Skin epidermis (tissue), 12 donors: Measurements from ENCODE around the gene FAM83G.
A peak's percentile ranks its signal among the peaks of the same experiment; 100 is the strongest.
"Not testable (repeated sequence)": the region's sequence is repeated elsewhere in the genome, so short reads cannot be mapped to it uniquely, and the experiment has no call there.

Experiments
- H3K27ac ChIP-seq, 21 experiments: fragments of 200-600 bp; sonication (generic) in 11 of 21; one replicate each; pipeline ENCODE4 v1.5.0; 2020; ENCODE audit warnings: mild to moderate bottlenecking in 3 of 21, inconsistent platforms in 2 of 21, moderate library complexity in 2 of 21
- H3K4me3 ChIP-seq, 7 experiments: fragments of 200-600 bp; sonication (generic) in 2 of 7; one replicate each; pipeline ENCODE4 v1.5.0; 2020; ENCODE audit warnings: inconsistent platforms in 2 of 7, mild to moderate bottlenecking in 2 of 7, moderate library complexity in 1 of 7

The FAM83G gene

GRCh38 chr17:18960241-18960665 is 44.3 kb downstream of the FAM83G start:
- Histone ChIP-seq H3K27ac (no peak overlapping the region), H3K4me3 (no peak overlapping the region)

GRCh38 chr17:18959845-18960240 is 44.7 kb downstream of the FAM83G start:
- H3K4me3 ChIP-seq = no peak overlapping the region
- H3K27ac ChIP-seq = no peak overlapping the region

GRCh38 chr17:18959071-18959844 is 45.3 kb downstream of the FAM83G start:
- Histone ChIP-seq H3K27ac (no peak overlapping the region), H3K4me3 (no peak overlapping the region)

GRCh38 chr17:18958611-18959010 is 46.0 kb downstream of the FAM83G start:
- Histone ChIP-seq H3K27ac (no peak overlapping the region), H3K4me3 (no peak overlapping the region)

GRCh38 chr17:18957831-18958230 is 46.7 kb downstream of the FAM83G start:
- Histone ChIP-seq H3K27ac (no peak overlapping the region), H3K4me3 (no peak overlapping the region)

- no peak overlapping the region for H3K4me3 ChIP-seq
- H3K27ac ChIP-seq = no peak overlapping the region
Measured at GRCh38 chr17:18956581-18956980, 48.0 kb downstream of the FAM83G start.

GRCh38 chr17:18956021-18956420 is 48.5 kb downstream of the FAM83G start:
- not testable (repeated sequence) for H3K4me3 ChIP-seq, H3K27ac ChIP-seq

GRCh38 chr17:18955009-18955408 is 49.6 kb downstream of the FAM83G start:
- H3K27ac ChIP-seq = no peak overlapping the region

GRCh38 chr17:18954321-18954720 is 50.2 kb downstream of the FAM83G start:
- H3K4me3 ChIP-seq = no peak overlapping the region
- no peak overlapping the region for H3K27ac ChIP-seq

More at GRCh38 chr17:18955009-18955408, 49.6 kb downstream of the FAM83G start:
- H3K4me3 ChIP-seq = no peak overlapping the region

- Histone ChIP-seq H3K4me3 (no peak overlapping the region), H3K27ac (no peak overlapping the region)
Measured at GRCh38 chr17:18953231-18953728, 51.3 kb downstream of the FAM83G start.

- no peak within 1 kb of the TSS for H3K27ac ChIP-seq
- H3K4me3 ChIP-seq = no peak within 1 kb of the TSS
Measured at GRCh38 chr17:18951941-18952842, 52.4 kb downstream of the FAM83G start, which contains the start of gene SLC5A10. SLC5A10 (plus strand) TSS chr17:18952165; CDS start chr17:18952206, 41 bp downstream.

- H3K27ac ChIP-seq = no peak overlapping the region
- no peak overlapping the region for H3K4me3 ChIP-seq
Measured at GRCh38 chr17:18950944-18951905, 53.3 kb downstream of the FAM83G start.

GRCh38 chr17:18950346-18950745 is 54.2 kb downstream of the FAM83G start:
- Histone ChIP-seq H3K4me3 (no peak overlapping the region), H3K27ac (peak overlapping the region in 1 of 21 experiments; percentile 44)

GRCh38 chr17:18949566-18949965 is 55.0 kb downstream of the FAM83G start:
- Histone ChIP-seq H3K27ac (no peak overlapping the region), H3K4me3 (no peak overlapping the region)

- H3K27ac ChIP-seq = no peak overlapping the region
- H3K4me3 ChIP-seq = no peak overlapping the region
Measured at GRCh38 chr17:18948476-18949006, 56.0 kb downstream of the FAM83G start.

- Histone ChIP-seq H3K4me3 (no peak overlapping the region), H3K27ac (no peak overlapping the region)
Measured at GRCh38 chr17:18947866-18948265, 56.7 kb downstream of the FAM83G start.

- no peak overlapping the region for H3K27ac ChIP-seq
- H3K4me3 ChIP-seq = no peak overlapping the region
Measured at GRCh38 chr17:18946536-18946935, 58.0 kb downstream of the FAM83G start.

GRCh38 chr17:18944646-18945045 is 59.9 kb downstream of the FAM83G start:
- H3K27ac ChIP-seq = no peak overlapping the region
- H3K4me3 ChIP-seq = no peak overlapping the region

GRCh38 chr17:18938692-18939023 is 65.9 kb downstream of the FAM83G start:
- Histone ChIP-seq H3K4me3 (no peak overlapping the region), H3K27ac (no peak overlapping the region)
